Adrenal gland (tissue), 12 donors: ENCODE data around the gene MAN1B1. TPM values are rescaled to one million over a fixed set of nuclear protein-coding genes. Genes with fewer than 3 reads are reported as not detected.
A peak's percentile ranks its signal among the peaks of the same experiment; 100 is the strongest.

Source experiments
- DNase-seq, 7 donors: peaks; one replicate each; pipeline ENCODE4 v3.0.0-alpha.2; 2019 to 2020
- H3K27ac ChIP-seq, 5 donors: fragments of 200-600 bp; sonication (generic) in 4 of 5; 1 replicate in 3 of 5; 2 replicates in 2 of 5; pipeline versions ENCODE4 v1.5.1 to v1.8.0; 2016 to 2020; ENCODE audit warnings: mild to moderate bottlenecking in 1 of 5
- H3K27me3 ChIP-seq: fragments of 200-600 bp; 2 replicates; pipeline ENCODE4 v1.8.0; 2021
- H3K36me3 ChIP-seq, 2 donors: fragments of 200-600 bp; replicated peaks in 1 of 2; 1 replicate in 1 of 2; 2 replicates in 1 of 2; pipeline versions ENCODE4 v1.5.1 to v1.8.0; 2018 to 2022
- H3K4me1 ChIP-seq, 2 donors: fragments of 200-600 bp; replicated peaks in 1 of 2; 1 replicate in 1 of 2; 2 replicates in 1 of 2; pipeline versions ENCODE4 v1.5.1 to v1.8.0; 2018 to 2021
- H3K4me3 ChIP-seq, 4 donors: fragments of 200-600 bp; sonication (generic) in 3 of 4; one replicate each; pipeline ENCODE4 v1.5.1; 2016 to 2018
- H3K9me3 ChIP-seq, 3 donors: fragments of 200-600 bp; sonication (generic) in 1 of 3; replicated peaks in 1 of 3; 1 replicate in 2 of 3; 2 replicates in 1 of 3; pipeline versions ENCODE4 v1.5.1 to v1.8.0; 2016 to 2021
- POLR2A ChIP-seq, 2 donors: fragments of 450-650 bp; IDR thresholded peaks; one replicate each; pipeline ENCODE4 v1.6.1; 2017; ENCODE audit warnings: antibody characterized with exemption in 2 of 2, mild to moderate bottlenecking in 2 of 2, moderate library complexity in 1 of 2
- WGBS, 4 donors: extraction: QIAGEN DNeasy Blood & Tissue Kit in 2 of 4; methylation state at CpG; one replicate each; pipeline versions ENCODE4 v1.1.5 to v1.1.7; 2013 to 2017; 5-methylcytosine and 5-hydroxymethylcytosine counted together
- intact Hi-C, 2 donors: fragments of 100-400 bp; cut with DNase I; formaldehyde crosslinking; loops; one replicate each; pipeline versions ENCODE4 v1.14.1 to v1.15.0; 2022 to 2023
- polyA plus RNA-seq, 3 donors: library from polyadenylated mRNA; stranded (reverse); fragments of 200-250 nt in 2 of 3; fragments of 350-450 nt in 1 of 3; fragmentation: Illumina TruSeq in 1 of 3; extraction: RNeasy Lipid Tissue Mini Kit (QIAGEN cat#74804) in 1 of 3; gene quantifications; one replicate each; pipeline ENCODE4 v1.2.3, GENCODE V29; 2013 to 2014
- total RNA-seq, 9 donors: library from RNA; depleted of rRNA in 4 of 9; stranded (reverse); fragments of >200 nt in 4 of 9; fragments of 120-200 nt in 1 of 9; fragmentation: NEBNext Ultra II Directional in 1 of 9; extraction: Animal tissue kit (Norgen Biotek cat#: 25700) in 1 of 9; gene quantifications; one replicate each; pipeline versions ENCODE4 v1.1.0 to v1.2.4, GENCODE V29; 2013 to 2023
- TF ChIP-seq, protein P1 (sequence below), 6 experiments: fragments of 450-650 bp in 4 of 6; fragments of 200-600 bp in 2 of 6; sonication (generic) in 1 of 6; IDR thresholded peaks; 1 replicate in 5 of 6; 2 replicates in 1 of 6; pipeline versions ENCODE4 v1.5.1 to v1.8.0; 2016 to 2021; ENCODE audit warnings: antibody characterized with exemption in 6 of 6, mild to moderate bottlenecking in 2 of 6, moderate library complexity in 1 of 6
- donor health status: healthy with polysubstance abuse.
- donor health status: Bipolar disorder and iron deficiency.
- donor health status: DM: yes; HTN: yes; CAD: no.
- donor health status: DM: no; HTN: no; CAD: no.
- donor health status: DM: no; HTN: no; CAD: no.
- donor health status: DM: yes; HTN: yes; CAD: no.

Gene MAN1B1
- total and polyA plus RNA-seq, 12 donors, result 44.4 to 138 (median 67.9) TPM

DNA sequence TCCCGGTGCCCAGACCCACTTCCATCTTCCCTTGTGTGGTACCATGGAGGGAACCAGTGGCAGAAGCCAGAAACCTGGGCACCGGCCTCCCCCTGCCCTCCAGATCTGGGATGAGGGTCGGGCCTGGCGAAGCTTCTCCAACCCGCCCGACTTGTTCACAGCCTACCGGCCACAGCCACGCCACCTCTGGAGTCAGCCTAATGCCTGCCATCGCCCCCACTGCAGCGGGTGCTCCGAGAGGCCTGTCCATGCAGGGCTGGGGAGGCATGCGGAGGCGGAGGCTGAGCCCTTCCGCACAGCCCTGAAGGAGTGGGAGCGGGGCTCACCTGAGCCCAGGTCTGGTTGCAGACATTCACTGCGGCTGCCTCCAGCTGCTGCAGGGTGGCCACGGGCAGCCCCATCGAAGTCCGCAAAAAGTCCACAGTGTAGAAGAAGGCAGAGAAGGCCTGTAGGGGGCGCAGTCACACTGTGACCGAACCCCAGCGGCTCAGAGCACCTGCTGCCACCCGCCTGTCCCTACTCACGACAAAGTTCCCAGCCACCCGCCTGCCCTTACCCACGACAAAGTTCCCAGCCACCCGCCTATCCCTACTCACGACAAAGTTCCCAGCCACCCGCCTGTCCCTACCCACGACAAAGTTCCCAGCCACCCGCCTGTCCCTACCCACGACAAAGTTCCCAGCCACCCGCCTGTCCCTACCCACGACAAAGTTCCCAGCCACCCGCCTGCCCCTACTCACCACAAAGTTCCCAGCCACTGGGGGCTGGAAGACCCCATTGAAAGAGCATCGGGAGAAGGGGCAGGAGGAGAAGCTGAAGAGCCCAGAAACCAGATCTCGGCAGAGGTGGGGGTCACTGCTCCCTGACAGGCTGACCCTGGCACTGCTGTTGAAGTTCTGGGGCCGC lies 37.0 kb upstream of the MAN1B1 start:
- WGBS, 4 donors, result 35 to 64% (median 43%) methylated on average over 13 to 38 of the region's 38 CpGs
- Histone ChIP-seq H3K27ac (no peak overlapping the region), H3K4me1 (peaks cover 5 to 29% of the 10 kb centered on the region in 2 donors), H3K27me3 (peaks cover 72% of the 10 kb centered on the region), H3K4me3 (no peak overlapping the region), H3K36me3 (no peaks in the 10 kb centered on the region), H3K9me3 (no peaks in the 10 kb centered on the region)
- no peak for TF ChIP-seq POLR2A (IDR thresholded peaks at IDR 0.05)
- TF ChIP-seq, protein P1, sequence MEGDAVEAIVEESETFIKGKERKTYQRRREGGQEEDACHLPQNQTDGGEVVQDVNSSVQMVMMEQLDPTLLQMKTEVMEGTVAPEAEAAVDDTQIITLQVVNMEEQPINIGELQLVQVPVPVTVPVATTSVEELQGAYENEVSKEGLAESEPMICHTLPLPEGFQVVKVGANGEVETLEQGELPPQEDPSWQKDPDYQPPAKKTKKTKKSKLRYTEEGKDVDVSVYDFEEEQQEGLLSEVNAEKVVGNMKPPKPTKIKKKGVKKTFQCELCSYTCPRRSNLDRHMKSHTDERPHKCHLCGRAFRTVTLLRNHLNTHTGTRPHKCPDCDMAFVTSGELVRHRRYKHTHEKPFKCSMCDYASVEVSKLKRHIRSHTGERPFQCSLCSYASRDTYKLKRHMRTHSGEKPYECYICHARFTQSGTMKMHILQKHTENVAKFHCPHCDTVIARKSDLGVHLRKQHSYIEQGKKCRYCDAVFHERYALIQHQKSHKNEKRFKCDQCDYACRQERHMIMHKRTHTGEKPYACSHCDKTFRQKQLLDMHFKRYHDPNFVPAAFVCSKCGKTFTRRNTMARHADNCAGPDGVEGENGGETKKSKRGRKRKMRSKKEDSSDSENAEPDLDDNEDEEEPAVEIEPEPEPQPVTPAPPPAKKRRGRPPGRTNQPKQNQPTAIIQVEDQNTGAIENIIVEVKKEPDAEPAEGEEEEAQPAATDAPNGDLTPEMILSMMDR (IDR thresholded peaks at IDR 0.05), result peak; percentile 19 to 63 (median 37)
- intact Hi-C loops, result no loop called here
- DNase-seq, result peak in 5 of 7 donors; percentile 60 to 78 (median 70)

DNA sequence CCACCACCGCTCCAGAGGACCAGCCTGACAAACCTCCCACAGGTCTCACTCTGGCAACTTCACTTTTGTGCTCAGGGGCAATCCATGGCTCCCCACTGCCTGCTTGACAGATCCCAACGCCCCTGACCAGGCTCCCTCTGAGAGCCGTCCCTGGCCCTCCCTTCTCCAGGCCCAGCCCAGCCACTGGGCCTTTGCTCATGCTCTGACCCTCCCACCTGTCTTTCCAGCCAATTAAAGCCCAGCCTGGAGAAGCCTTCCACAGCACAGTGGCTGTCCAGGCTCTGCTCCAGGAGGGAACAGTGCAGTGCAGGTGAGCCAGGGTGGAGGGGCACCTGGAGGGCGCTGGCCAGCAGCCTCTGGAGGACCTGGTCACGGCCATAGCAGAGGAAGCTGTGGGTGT lies 36.2 kb upstream of the MAN1B1 start:
- intact Hi-C loops, result no loop called here
- no peak for DNase-seq
- Histone ChIP-seq H3K4me1 (peaks cover 5 to 28% of the 10 kb centered on the region in 2 donors), H3K27ac (no peak overlapping the region), H3K9me3 (no peaks in the 10 kb centered on the region), H3K27me3 (peaks cover 72% of the 10 kb centered on the region), H3K4me3 (no peak overlapping the region), H3K36me3 (no peaks in the 10 kb centered on the region)
- TF ChIP-seq, protein P1 (IDR thresholded peaks at IDR 0.05), result no peak
- no peak for TF ChIP-seq POLR2A (IDR thresholded peaks at IDR 0.05)
- WGBS, 4 donors, result 78 to 92% (median 83%) methylated on average over 3 to 5 of the region's 5 CpGs

DNA sequence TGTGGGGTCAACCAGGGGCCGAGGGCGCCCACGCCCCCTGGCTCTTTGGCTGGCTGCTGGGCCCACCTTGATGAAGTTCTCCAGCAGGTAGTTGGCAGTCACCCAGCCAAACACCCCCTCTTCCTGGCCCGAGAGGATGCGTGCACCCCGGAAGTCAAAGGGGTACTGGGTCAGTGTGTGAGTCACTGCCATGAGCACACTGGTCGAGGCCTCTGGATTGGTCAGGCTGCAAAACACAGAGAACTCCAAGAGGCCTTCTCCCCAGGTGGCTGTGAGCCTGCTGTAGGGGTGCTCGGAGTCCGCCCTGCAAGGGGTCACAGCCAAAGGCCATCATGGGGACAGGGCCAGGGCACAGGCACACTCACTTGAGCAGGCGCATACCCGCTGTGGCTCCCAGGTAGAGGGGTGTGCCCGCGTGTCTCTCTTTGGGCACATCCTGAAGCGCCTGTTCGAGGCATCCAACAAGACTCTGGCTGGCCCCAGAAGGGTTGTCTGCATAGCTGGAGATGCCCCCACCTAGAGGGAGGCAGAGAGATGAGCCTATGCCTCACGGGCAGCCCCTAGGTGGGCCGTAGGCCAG lies 35.5 kb upstream of the MAN1B1 start:
- H3K36me3 ChIP-seq, result no peaks in the 10 kb centered on the region
- peaks cover 68% of the 10 kb centered on the region for H3K27me3 ChIP-seq
- no peak for DNase-seq
- WGBS, 4 donors, result 77 to 93% (median 91%) methylated on average over 7 to 17 of the region's 17 CpGs
- intact Hi-C loops, result no loop called here
- H3K27ac ChIP-seq, result no peak overlapping the region
- no peaks in the 10 kb centered on the region for H3K9me3 ChIP-seq
- no peak for TF ChIP-seq POLR2A (IDR thresholded peaks at IDR 0.05)
- TF ChIP-seq, protein P1 (IDR thresholded peaks at IDR 0.05), result no peak
- no peak overlapping the region for H3K4me3 ChIP-seq
- H3K4me1 ChIP-seq, result peaks cover 2 to 24% of the 10 kb centered on the region in 2 donors

DNA sequence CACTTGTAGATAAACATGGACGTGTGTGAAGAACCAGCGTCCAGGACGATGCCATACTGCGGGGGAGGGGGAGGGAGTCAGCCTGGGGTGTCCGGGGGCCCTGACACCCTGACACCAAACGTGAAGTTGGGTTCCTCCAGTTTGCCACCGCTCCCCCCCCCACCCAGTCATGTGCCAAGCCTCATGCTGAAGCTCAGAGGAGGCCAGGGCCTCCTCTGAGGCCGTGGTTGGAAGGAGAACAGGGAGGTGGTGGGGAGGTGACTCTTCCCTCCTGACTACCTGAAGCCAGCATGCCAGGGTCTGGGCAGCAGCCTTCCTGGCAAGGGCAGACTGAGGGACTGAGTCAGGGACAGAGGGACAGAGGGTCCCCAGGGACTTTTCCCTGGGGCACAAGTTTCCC lies 34.5 kb upstream of the MAN1B1 start:
- H3K9me3 ChIP-seq, result no peaks in the 10 kb centered on the region
- no peak for DNase-seq
- TF ChIP-seq, protein P1 (IDR thresholded peaks at IDR 0.05), result no peak
- TF ChIP-seq POLR2A (IDR thresholded peaks at IDR 0.05), result no peak
- 51 to 100% (median 80%) methylated on average over 1 to 8 of the region's 8 CpGs for whole genome bisulfite sequencing, 4 donors
- H3K27me3 ChIP-seq, result peaks cover 59% of the 10 kb centered on the region
- no peak overlapping the region for H3K4me3 ChIP-seq
- H3K36me3 ChIP-seq, result no peaks in the 10 kb centered on the region
- H3K4me1 ChIP-seq, result peaks cover 0 to 21% of the 10 kb centered on the region in 2 donors
- H3K27ac ChIP-seq, result no peak overlapping the region
- intact Hi-C loops, result no loop called here
